Right hindlimb (tissue), 1 donor: ENCODE results near the gene RFX4.
"Not testable (repeated sequence)": the region's sequence is repeated elsewhere in the genome, so short reads cannot be mapped to it uniquely, and the experiment has no call there.

Experiments
- DNase-seq: peaks from one replicate; pipeline ENCODE4 v3.0.0-alpha.2; 2018

The RFX4 gene

GRCh38 chr12:106647793-106648514, 65.2 kb downstream of the RFX4 start:
- DNase-seq: no peak

DNA sequence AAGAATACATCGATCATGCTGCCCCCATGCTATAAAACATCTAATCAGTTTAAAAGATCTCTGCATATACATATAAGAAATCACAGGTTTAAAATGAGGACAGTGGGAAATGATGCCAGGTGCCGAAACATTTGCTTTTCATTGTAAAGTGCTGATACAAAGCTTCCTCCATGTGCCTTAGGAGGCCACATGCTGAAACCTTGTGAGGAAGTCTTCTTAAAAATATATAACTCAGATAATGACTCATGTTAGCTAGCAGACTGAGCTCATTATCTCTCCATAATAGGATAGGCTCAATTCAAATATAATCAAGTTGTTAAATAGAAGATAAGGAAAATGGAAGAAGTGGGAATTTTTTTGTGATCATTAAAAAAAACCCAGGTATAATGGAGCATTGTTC, 65.9 kb downstream of the RFX4 start:
- DNase-seq: no peak

- DNase-seq: no peak
Observed at GRCh38 chr12:106651552-106651951, 68.7 kb downstream of the RFX4 start.

DNA sequence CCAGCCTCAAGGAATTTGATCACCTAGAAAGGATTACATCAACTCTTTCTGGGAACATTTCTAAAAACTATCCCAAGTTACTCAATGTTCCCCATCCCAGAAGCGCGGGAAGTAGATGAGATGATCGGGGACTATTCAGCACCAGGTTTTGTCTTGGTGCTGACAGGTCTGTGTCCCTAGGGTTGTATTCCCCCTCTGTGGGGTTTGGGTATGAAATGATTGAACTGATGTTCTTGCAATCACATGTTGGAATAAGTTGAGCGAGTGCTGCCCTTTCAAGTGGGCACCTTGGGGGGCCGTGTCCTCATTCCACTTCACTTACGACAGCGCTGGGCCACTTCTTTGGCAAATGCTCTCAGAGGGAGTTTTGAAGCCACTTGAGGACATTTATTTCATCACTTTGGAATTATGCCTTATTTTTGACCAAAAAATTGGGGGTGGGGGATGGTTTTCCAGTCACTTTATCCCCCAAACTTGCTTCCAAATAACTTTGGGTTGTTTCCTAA, 69.8 kb downstream of the RFX4 start:
- no peak for DNase-seq

GRCh38 chr12:106655577-106655976, 72.8 kb downstream of the RFX4 start:
- no peak for DNase-seq

GRCh38 chr12:106657488-106657887, 74.7 kb downstream of the RFX4 start:
- no peak for DNase-seq

- DNase-seq: no peak
Observed at GRCh38 chr12:106663385-106663784, 80.6 kb downstream of the RFX4 start.

- DNase-seq: no peak
Observed at GRCh38 chr12:106669216-106669615, 86.4 kb downstream of the RFX4 start.

- DNase-seq: no peak
Observed at GRCh38 chr12:106670131-106670530, 87.3 kb downstream of the RFX4 start.

DNA sequence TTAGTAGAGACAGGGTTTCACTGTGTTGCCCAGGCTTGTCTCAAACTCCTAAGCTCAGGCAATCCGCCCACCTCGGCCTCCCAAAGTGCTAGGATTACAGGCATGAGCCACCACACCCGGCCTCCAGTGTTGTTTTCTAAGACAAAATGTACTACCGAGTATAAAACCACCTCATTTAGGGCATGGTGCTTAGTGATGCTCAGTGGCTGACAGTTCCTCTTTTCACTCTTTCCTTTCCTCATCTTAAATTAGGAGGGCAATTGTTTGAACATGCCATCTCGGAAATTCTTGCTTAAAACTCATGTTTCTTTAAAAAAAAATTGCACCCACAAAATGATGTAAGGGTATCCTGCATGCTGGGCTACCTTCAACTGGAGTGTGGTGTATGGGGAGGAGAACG, 89.0 kb downstream of the RFX4 start:
- DNase-seq: no peak

DNA sequence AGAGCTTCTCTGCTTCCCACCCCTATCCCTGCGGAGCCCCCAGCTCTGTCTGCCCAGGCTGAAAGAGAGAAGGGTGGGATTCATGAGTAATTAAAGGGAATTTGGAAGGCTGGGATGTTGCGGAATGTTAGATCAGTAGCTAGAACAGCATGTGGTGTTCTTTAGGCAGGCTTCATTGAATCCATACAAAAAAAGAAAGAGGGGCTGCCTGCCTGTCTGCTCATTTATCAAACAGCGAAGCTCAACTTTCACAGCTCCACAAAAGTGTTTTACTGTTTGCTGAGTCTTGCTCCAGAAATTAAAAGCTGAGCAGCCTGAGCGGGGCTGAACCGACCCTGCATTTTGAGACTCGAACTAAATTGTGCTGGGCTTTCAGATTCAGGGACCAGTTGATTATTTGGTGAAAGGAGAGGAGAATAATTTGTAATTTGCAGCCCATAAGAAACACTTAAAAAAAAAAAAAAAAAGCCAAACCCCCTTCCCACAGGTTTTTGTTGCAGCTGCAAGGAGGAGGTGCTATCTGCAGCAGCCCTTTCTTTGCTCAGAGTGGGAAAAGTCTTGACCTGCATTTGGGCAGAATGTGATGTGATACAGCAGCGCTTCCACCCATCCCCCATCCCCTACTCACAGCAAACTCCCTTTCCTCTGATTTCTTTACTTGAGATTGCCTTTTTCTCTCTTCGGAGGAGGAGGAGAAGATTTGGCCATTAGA, 89.7 kb downstream of the RFX4 start:
- DNase-seq: no peak

GRCh38 chr12:106673141-106673540, 90.3 kb downstream of the RFX4 start:
- DNase-seq: peak; percentile 55

GRCh38 chr12:106675651-106676435, 93.0 kb downstream of the RFX4 start:
- DNase-seq: no peak

- no peak for DNase-seq
Observed at GRCh38 chr12:106679574-106679973, 96.8 kb downstream of the RFX4 start.

- no peak for DNase-seq
Observed at GRCh38 chr12:106680280-106680679, 97.5 kb downstream of the RFX4 start.

- no peak for DNase-seq
Observed at GRCh38 chr12:106681210-106681609, 98.4 kb downstream of the RFX4 start.

- DNase-seq: no peak
Observed at GRCh38 chr12:106682594-106683234, 99.9 kb downstream of the RFX4 start.

DNA sequence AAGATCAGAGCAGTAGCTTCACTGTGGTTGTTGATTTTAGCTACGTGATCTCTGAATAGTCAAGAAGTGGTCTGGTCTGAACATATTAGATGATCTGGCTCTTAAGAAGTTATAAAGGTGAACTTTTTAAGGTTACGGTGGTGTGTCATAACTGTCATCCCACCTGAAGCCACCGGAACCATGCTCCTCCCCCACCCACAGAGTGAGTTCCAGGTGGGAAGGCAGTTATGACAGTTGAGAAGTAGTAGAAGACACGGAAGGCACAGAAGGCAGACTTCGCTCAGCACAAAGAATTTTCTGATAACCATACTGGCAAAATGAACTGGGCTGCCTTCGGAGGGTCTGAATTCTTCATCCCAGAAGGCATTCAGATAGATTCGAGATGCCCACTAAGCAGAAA, 101.7 kb downstream of the RFX4 start:
- no peak for DNase-seq

- DNase-seq: no peak
Observed at GRCh38 chr12:106685381-106685780, 102.6 kb downstream of the RFX4 start.

- DNase-seq: no peak
Observed at GRCh38 chr12:106687672-106688071, 104.9 kb downstream of the RFX4 start.

GRCh38 chr12:106690569-106691305, 107.9 kb downstream of the RFX4 start:
- DNase-seq: no peak

DNA sequence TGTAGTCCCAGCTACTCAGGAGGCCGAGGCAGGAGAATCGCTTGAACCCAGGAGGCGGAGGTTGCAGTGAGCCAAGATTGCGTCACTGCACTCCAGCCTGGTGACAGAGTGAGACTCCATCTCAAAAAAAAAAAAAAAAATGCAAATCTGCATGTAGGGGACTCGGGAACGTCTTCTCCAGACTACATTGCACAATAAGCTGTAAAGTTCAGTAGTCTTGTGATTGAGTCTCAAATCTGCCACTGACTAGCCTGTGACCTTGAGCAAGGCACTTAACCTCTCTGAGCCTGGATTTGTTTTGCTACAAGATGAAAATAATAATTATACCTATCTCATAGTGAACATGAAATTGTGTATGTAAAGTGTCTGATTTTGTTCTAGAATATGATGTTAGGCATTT, 109.2 kb downstream of the RFX4 start:
- DNase-seq: not testable (repeated sequence)
